GM23338 (cell line): ENCODE data around the gene RNF181.

Experiments
- CTCF ChIP-seq, 2 experiments: fragments of 200-600 bp in 1 of 2; sonication (generic) in 1 of 2; conservative IDR thresholded peaks; 2 replicates each; pipeline versions ENCODE4 v1.5.1 to v1.6.1; 2016 to 2017; ENCODE audit warnings: antibody characterized with exemption in 2 of 2, low read depth in 2 of 2, mild to moderate bottlenecking in 2 of 2, moderate library complexity in 1 of 2
- EZH2 ChIP-seq: fragments of 200-600 bp; sonication (generic); IDR thresholded peaks from one replicate; pipeline ENCODE4 v1.8.0; 2017; ENCODE audit warnings: antibody characterized with exemption, mild to moderate bottlenecking, low read depth; ENCODE audit not compliant: unreplicated experiment
- POLR2AphosphoS5 ChIP-seq: IDR thresholded peaks from 2 replicates; pipeline ENCODE4 v1.6.1; 2016; ENCODE audit warnings: antibody characterized with exemption, low read depth
- REST ChIP-seq: IDR thresholded peaks from one replicate; pipeline ENCODE4 v1.6.1; 2018; ENCODE audit warnings: antibody characterized with exemption; ENCODE audit not compliant: unreplicated experiment
- ZNF462 ChIP-seq: fragments of 250-450 bp; sonication (Bioruptor Pico); IDR thresholded peaks from 2 replicates; pipeline ENCODE4 v1.5.0; 2020; ENCODE audit warnings: mild to moderate bottlenecking, moderate library complexity

- TF ChIP-seq CTCF (conservative IDR thresholded peaks at IDR 0.05; ENCODE audit: low read depth in 2 of 2): no peak
- no peak for TF ChIP-seq POLR2AphosphoS5
- no peak for TF ChIP-seq EZH2
- TF ChIP-seq ZNF462 (CRISPR knock-in tag): no peak
- no peak for TF ChIP-seq REST
These were observed 2.5 kb upstream of the RNF181 start for GRCh38 chr2:85593023-85593422.
